Stimulated activated CD8-positive, alpha-beta memory T cell treated with anti-CD3 and anti-CD28 coated beads, Interleukin-4, amount 100 ng/mL, for 48 hours (primary cell): ENCODE data around the gene BICDL1.
"Not testable (repeated sequence)": the region's sequence is repeated elsewhere in the genome, so short reads cannot be mapped to it uniquely, and the experiment has no call there.

Experiments
- DNase-seq: peaks from one replicate; pipeline ENCODE4 v3.0.0-alpha.2; 2020

Gene BICDL1, protein sequence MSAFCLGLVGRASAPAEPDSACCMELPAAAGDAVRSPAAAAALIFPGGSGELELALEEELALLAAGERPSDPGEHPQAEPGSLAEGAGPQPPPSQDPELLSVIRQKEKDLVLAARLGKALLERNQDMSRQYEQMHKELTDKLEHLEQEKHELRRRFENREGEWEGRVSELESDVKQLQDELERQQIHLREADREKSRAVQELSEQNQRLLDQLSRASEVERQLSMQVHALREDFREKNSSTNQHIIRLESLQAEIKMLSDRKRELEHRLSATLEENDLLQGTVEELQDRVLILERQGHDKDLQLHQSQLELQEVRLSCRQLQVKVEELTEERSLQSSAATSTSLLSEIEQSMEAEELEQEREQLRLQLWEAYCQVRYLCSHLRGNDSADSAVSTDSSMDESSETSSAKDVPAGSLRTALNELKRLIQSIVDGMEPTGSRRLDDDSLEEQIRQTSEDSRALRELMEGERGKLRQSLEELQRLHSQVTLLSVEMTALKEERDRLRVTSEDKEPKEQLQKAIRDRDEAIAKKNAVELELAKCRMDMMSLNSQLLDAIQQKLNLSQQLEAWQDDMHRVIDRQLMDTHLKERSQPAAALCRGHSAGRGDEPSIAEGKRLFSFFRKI

DNA sequence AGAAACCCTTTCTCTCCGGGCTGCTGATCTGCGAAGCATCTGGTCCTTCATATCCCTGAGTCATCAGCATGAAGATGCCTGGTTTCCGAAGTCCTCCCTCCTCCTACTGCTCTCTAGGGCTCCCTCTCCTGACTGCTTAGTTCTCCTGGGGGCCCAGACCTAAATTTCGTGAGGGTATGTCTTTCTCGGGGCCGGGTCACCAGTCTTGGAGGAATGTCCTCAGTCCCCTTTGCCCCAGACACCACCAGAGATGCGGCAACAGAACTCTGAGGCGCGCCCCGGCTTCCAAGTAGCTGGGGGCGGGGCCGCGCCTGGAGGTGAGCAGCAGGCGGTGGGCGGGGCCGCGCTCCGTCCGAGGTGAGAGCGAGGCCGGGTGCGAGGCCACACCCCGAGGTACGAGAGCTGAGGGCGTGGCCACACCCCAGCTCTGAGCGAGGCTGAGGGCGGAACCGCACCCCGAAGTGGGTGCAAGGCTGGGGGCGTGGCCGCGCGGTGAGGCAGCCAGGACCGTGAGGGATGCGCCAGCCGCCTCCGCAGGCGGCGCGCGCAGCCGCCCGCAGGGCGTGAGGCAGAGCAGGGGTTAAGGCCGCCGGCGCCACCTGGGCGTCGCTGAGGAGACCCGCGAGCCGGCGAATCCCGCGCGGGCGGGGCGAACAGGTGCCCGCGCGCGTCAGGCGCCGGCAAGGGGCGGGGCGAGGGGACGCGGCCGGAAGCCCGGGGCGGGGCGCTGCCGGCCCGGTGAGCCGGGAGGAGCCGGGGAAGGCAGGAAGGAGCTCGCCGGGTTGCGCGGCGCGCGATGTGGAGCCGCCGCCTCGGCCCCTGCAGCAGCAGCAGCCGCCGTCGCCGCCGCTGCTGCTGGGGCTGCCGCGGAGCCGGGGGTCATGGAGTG, at the start of gene BICDL1:
BICDL1 (plus strand) TSS at position 765 of the 889 bp plus-strand sequence. CDS start 633 bp downstream, outside the sequence.
- DNase-seq, result peak; percentile 98

DNA sequence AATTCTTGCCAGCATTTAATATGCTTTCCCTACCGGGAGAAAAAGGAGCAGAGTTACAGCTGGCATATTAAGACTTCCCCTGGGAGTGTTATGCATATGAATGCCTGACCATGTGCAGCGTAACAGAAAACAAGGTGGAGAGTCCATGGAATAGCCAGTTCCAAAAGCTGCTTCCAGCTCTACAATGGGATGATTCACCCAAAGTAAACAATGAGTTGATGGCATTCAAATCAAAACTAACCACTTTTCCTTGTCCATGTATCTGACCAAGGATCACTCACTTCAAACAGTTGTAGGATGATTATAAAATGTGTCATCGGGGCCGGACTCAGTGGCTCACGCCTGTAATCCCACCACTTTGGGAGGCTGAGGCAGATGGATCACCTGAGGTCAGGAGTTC, 48.1 kb upstream of the BICDL1 start:
- DNase-seq, result no peak

DNA sequence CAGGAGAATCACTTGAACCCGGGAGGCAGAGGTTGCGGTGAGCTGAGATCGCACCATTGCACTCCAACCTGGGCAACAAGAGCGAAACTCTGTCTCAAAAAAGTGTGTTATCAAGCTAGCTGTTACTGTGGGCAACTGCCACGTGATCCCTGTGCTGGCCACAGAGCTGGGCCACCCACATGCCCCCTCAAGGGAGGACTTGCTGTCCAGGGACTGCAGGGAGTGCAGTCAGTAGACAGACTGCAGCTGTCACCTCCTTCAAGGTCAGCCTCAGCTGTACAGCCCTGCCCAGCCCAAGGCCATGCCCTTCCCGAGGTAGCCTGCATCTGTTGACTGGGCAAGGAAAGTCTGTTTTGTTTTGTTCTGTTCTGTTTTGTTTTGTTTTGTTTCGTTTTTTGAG, 46.6 kb upstream of the BICDL1 start:
- DNase-seq, result no peak

DNA sequence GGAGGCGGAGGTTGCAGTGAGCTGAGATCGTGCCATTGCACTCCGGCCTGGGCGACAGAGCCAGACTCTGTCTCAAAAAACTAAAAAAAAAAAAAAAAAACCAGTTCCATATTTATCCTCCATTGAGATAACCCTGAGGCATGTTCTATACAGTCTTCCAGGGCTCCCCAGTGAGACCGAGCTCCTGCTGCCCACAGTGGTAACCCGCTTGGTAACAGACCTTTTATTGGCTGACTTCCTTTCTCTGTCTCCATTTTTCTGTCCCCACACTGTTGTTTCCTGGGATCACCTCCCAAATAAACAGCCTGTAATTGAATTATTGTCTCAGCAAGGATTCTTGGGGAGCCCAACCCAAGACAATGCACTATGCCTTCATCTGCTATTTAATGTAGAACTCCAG, 42.8 kb upstream of the BICDL1 start:
- no peak for DNase-seq

DNA sequence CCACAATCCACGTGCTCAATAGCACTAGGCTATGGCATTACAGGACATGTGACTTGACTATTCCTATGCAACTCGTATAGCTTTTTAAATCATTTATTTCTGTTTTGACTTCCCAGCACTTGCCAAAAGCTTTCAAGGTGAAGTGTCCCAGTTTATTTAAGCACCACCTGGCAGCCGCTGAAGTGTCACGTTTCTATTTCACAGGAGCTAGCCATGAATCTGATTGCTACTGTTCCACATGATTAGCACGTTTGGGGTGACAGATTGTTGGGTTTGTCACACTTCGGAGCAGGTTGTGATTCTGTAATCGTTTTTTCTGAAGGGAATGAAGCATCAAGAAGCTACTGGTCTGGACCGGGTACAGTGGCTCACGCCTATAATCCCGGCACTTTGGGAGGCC, 39.9 kb upstream of the BICDL1 start:
- no peak for DNase-seq

DNA sequence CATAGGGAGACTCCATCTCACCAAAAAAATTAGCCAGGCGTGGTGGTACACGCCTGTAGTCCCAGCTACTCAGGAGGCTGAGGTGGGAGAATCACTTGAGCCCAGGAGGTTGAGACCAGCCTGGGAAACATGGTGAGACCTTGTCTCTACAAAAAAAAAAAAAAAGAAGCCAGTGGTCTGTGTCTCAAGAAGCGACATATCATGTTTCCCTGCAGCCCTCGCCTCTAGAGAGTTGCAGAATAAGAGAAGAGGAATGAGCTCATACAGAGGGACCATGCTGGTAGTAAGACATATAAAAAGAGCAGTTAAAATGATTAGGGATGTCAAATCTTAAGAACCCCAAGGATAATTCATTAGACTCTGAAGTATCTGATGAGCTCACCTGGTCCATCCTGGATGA, 39.4 kb upstream of the BICDL1 start:
- no peak for DNase-seq

DNA sequence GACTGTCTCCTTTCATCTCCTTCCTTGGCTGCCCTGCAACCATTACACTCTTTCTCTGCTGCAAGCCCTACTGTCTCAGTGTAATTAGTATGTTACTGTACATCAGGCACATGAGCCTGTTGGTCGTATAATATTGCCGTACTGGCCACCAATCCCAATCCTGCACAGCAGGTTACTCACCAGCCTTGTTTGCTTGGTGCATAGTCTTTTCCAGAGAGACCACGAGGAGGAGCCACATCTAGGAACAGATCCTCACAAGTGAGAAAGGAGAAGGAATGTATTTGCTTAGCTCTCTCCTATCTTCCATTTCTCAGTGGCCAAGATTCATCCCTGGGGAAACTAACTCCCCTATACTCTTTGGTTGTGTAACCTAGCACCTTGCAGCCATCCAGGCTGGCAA, 33.0 kb upstream of the BICDL1 start:
- no peak for DNase-seq

DNA sequence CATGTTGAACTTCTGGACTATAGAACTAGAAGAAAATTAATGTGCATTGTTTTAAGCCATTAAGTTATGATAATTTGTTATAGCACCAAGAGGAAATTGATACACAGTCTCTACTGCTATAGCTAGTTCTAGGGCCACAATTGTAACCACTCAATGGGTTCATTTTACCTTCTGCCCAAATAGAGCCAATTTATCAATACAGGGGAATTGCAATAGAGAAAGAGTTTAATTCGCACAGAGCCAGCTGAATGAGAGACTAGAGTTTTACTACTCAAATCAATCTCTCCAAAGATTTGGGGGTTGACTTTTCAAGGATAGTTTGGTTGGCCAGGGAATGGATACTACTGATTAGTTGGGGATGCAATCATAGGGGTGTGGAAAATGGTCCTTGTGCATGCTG, 31.9 kb upstream of the BICDL1 start:
- no peak for DNase-seq

DNA sequence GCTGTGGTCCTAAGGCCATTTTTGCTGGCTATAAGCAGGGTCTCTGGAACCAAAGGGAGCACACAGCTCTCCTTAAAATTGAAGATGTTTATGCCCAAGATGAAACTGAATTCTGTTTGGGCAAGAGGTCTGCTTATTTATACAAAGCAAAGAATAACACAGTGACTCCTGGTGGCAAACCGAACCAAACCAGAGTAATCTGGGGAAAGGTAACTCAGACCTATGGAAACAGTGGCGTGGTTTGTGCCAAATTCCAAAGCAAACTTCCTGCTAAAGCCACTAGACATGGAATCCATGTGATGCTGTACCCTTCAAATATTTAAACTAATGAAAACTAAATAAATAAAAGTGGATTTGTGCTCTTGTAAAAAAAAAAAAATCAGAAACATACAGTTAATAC, 29.6 kb upstream of the BICDL1 start:
- no peak for DNase-seq

DNA sequence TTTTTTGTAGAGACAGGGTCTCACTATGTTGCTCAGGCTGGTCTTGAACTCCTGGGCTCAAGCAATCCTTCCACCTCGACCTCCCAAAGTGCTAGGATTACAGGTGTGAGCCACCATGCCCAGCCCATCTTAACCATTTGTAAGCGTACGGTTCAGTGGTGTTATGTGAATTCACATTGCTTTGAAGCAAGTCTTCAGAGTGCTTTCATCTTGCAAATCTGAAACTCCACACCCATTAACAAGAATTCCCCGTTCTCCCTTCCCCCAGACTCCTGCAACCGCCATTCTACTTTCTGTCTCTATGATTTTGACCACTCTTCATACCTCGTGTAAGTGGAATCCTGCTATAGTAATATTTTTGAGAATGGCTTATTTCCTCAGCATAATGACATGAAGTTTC, 24.9 kb upstream of the BICDL1 start:
- DNase-seq, result no peak

DNA sequence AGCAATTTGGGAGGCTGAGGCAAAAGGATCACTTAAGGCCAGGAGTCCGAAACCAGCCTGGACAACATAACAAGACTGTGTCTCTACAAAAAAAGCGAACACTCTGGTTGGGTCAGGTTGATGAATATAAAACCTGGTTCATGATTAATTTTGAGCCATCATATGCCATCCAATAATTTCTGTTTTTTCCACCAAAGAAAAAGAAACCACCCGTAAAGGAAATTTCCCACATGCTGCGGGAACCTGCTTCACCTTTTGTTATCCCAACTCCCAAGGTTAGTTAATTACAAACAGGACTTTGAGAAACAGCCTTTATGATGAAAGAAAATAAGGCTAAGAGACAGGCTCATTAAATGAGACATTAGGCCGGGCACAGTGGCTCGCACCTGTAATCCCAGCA, 24.1 kb upstream of the BICDL1 start:
- DNase-seq, result no peak

DNA sequence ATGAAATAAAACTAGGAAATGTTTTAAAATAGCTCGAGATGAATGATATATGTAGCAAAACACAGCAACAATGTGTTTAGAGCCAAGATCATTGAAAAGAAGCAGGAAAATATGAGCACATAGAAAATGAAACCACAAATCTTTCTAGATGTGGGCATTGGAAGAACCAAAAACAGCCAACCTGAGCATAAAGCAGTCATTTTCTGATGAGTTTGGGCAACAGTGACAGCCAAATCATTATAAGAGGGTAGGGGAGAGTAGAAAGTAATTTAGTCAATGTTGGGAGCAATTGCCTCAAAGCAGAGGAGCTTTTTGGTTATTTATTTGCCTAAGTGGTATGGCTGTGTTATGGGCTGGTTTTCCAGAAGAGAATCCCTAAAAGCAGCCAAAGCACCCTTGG, 8.8 kb upstream of the BICDL1 start:
- DNase-seq, result no peak

DNA sequence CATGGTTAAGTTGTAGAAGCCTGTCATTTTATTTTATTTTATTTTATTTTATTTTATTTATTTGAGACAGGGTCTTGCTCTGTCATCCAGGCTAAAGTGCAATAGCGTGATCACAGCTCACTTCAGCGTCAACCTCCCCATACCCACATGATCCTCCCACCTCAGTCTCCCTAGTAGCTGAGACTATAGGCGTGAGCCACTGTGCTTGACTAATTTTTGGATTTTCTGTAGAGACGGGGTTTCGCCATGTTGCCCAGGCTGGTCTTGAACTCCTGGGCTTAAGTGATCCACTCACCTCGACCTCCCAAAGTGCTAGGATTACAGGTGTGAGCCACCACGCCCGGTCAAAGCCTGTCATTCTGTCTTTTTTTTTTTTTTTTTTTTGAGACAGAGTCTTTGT, 8.3 kb upstream of the BICDL1 start:
- DNase-seq, result not testable (repeated sequence)

DNA sequence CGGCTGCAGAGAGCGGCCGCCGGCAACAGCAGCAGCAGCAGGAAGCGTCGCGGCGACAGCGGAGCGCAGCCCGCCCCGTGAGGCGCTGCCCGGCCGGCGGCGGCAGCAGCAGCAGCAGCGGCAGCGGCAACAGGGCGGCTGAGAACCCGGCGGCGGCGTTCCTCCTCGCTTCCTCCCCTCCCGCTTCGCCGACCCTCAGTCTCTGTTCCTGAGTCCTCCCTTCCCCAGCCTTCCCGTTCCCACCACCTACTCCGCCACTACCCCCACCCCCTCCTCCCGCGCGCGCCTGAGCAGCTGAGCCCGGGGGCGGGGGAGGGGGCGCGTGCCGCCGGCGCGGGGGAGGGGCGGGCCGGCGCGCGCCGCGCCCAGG, 310 bp downstream of the BICDL1 start:
- peak; percentile 53 for DNase-seq

DNA sequence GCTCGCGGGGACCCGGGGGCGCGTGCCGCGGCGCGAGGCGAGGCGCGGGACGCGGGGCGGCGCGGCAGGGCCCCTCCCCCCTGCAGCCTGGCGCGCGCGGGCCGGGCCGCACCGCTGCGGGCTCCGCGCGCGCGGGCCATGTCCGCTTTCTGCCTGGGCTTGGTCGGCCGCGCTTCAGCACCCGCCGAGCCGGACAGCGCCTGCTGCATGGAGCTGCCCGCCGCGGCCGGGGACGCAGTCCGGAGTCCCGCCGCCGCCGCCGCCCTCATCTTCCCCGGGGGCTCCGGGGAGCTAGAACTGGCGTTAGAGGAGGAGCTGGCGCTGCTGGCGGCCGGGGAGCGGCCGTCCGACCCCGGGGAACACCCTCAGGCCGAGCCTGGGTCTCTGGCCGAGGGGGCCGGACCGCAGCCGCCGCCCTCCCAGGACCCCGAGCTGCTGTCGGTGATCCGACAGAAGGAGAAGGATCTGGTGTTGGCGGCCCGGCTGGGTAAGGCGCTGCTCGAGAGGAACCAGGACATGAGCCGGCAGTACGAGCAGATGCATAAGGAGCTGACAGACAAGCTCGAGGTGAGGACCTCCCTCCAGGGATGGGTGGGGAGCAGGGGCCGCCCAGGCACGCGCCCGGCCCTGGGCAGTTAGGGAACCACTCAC, 820 bp downstream of the BICDL1 start:
- peak; percentile 82 for DNase-seq

DNA sequence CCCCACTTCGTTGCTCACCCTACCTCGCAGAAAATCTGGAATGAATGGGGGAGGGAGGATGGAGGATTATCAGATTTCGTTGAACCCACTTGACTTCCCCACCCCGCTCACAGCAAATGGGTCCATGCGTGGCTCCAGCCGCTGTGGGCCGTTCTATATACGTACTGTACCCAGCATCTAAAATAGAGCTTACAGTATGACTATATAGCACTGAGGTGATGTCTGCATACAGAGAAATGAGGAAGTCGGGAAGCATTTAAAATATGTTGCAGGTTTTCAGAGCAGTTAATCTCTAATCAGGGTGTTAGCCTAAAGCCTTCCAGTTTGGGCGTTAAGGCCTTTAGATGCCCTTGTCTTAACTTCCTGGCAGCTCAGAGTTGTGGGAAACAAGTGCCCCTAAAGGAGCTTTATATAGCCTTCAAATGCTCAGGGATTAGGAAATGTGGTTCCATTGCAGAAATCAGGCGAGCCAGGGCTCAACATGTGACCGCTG, 1.4 kb downstream of the BICDL1 start:
- DNase-seq, result peak; percentile 42

DNA sequence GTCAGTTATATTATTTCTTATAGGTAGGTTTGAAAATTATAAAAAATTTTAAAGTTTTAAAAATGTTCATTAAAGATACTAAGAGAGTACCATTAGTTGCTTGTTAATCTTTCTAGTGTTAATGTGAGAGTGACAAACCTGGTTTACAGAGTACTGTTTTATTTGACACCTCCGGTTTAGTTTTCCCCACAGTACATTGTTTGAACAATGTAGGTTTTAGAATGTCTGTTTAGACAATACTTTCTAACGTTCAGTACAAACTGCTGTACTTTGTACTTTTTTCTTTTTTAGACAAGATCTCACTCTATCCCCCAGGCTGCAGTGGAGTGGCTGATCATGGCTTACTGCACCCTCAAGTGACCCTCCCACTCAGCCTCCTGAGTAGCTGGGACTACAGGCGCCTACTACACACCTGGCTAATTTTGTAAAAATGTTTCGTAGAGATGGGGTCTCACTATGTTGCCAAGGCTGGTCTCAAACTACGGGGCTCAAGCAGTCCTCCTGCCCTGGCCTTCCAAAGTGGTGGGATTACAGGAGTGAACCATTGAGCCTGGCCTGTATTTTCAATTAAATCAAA, 3.2 kb downstream of the BICDL1 start:
- DNase-seq, result no peak

DNA sequence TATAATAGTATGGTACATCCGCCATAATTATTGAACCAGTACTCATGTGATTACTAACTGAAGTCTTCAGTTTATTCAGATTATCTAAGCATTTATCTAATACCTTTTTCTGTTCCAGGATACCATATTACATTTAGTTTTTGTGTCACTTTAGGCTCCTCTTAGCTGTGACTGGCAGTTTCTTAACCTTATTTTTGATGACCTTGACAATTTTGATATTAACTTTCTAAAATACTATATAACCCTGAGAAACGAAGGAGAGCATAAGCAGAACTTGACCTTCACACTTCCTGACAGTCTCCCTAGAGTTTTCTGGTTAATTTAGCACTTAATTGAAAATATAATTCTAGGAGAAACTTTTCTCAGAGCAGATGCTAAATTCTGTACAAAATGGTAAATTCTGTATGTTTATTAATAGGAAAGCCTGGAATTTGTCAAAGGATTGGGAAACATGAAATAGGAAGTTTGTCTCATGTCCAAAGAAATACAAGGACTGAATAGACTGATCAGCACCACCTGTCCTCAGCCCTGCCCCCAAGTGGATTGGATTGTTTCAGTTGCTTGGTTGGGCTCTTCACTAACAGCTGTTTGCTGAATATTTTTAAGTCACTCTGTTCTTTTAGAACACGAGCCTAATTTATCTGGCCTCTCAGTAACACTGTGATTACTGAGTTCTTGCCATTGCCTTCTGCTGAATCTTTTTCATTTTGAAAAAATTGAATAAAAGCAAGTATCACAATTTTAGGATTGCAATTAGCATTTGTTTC, 6.0 kb downstream of the BICDL1 start:
- no peak for DNase-seq

DNA sequence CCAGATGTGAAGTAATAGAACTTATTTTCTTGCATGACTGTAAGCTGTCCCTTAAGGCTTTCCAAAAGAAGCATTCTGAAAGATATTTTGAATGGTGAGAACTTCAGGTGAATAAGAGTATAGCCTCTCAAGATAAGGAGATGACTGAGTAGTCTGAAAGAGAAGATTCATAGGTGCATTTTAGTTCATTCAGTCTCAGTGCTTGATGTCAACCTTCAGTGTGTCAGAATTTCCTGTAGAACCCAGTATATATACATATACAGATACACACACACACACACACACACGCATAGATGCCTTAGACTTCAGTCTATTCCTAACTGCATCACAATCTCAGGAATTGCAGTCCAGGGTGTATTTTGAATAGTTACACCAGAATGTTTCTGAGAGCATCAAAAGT, 7.4 kb downstream of the BICDL1 start:
- DNase-seq, result no peak

DNA sequence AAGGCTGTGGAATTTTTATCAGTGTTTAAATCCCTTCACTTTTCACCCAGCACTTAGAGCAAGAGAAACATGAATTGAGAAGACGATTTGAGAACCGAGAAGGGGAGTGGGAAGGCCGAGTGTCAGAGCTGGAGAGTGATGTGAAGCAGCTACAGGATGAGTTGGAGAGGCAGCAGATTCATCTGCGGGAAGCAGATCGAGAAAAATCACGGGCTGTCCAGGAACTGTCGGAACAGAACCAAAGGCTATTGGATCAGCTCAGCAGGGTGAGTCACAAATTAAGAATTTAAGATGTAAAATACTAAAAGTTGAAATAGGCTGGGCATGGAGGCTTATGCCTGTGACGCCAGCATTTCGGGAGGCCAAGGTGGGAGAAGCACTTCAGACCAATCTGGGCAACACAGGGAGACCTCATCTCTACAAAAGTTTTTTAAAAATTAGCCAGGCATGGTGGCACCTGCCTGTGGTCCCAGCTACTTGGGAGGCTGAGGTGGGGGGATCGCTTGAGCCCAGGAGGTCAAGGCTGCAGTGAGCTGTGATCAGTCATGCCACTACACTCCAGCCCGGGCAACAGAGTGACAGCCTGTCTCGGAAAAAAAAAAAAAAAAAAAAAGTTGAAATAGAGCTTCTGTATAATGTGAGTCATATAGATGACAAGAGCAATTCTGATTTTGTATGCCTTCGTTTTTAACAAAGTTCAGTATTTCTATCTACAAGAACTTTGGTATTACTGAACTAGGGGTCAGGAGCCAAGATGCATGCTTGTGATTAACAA, 9.6 kb downstream of the BICDL1 start:
- no peak for DNase-seq

DNA sequence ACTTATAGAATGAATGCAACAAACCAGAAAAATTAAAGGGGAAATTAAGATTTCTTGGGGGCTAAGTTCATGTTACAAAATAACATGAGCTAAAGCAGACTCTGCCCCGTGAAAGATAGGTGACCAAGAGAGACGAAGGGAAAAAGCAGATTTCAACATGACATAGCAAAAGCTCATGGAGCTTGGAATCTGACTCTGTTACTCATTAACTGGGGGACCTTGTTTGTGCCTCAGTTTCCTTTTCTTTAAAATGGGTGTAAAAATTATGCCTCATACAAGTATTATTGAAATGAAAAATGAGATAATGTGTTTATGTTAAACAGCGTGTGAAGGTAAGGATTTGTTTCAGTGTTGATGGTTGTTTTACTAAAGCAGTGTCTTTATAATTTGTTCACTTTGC, 11.5 kb downstream of the BICDL1 start:
- DNase-seq, result no peak
